HT-29 (cell line): ENCODE data around the gene SECISBP2. TPM values are rescaled to one million over a fixed set of nuclear protein-coding genes. Genes with fewer than 3 reads are reported as not detected.
"Not testable (repeated sequence)": the region's sequence is repeated elsewhere in the genome, so short reads cannot be mapped to it uniquely, and the experiment has no call there.

Experiments used
- DNase-seq: peaks from one replicate; pipeline ENCODE4 v3.0.0-alpha.2; 2015; ENCODE audit warnings: low spot score
- total RNA-seq: library from RNA; depleted of rRNA; stranded (reverse); fragments of >200 nt; shearing (Covaris generic); gene quantifications from 2 replicates; pipeline ENCODE4 v1.2.3, GENCODE V29; 2014

SECISBP2 gene
- total RNA-seq, 1 experiment from 2014 or later = 29.2 TPM

- peak; percentile 55 for DNase-seq
These were observed 8.5 kb upstream of the SECISBP2 start for GRCh38 chr9:89309608-89310474.

GRCh38 chr9:89310475-89311345 is 7.6 kb upstream of the SECISBP2 start, which contains the start of gene CKS2:
Gene CKS2, plus strand, starts transcription at chr9:89311195. Its CDS starts 98 bp downstream, at chr9:89311293.
- DNase-seq = peak; percentile 100

- DNase-seq = peak; percentile 43
These were observed 6.7 kb upstream of the SECISBP2 start for GRCh38 chr9:89311346-89312221.

- peak; percentile 39 for DNase-seq
These were observed 6.1 kb upstream of the SECISBP2 start for GRCh38 chr9:89312222-89312571.

GRCh38 chr9:89313842-89314241 is 4.5 kb upstream of the SECISBP2 start:
- peak; percentile 22 for DNase-seq

GRCh38 chr9:89314955-89315354 is 3.3 kb upstream of the SECISBP2 start:
- DNase-seq = no peak

GRCh38 chr9:89315482-89315881 is 2.8 kb upstream of the SECISBP2 start:
- DNase-seq = no peak

GRCh38 chr9:89317282-89317681 is 1.0 kb upstream of the SECISBP2 start:
- DNase-seq = peak; percentile 38

GRCh38 chr9:89319015-89319905 is 960 bp downstream of the SECISBP2 start:
- no peak for DNase-seq

- no peak for DNase-seq
These were observed 5.1 kb downstream of the SECISBP2 start for GRCh38 chr9:89323390-89323789.

- DNase-seq = no peak
These were observed 7.4 kb downstream of the SECISBP2 start for GRCh38 chr9:89325733-89326132.

- no peak for DNase-seq
These were observed 9.8 kb downstream of the SECISBP2 start for GRCh38 chr9:89328064-89328463.

GRCh38 chr9:89329917-89330316 is 11.6 kb downstream of the SECISBP2 start:
- no peak for DNase-seq

- DNase-seq = no peak
These were observed 12.2 kb downstream of the SECISBP2 start for GRCh38 chr9:89330513-89330912.

- DNase-seq = no peak
These were observed 21.5 kb downstream of the SECISBP2 start for GRCh38 chr9:89339807-89340206.

GRCh38 chr9:89340332-89340731 is 22.0 kb downstream of the SECISBP2 start:
- DNase-seq = no peak

- no peak for DNase-seq
These were observed 23.9 kb downstream of the SECISBP2 start for GRCh38 chr9:89342213-89342612.

GRCh38 chr9:89342948-89343347 is 24.6 kb downstream of the SECISBP2 start:
- no peak for DNase-seq

- not testable (repeated sequence) for DNase-seq
These were observed 25.5 kb downstream of the SECISBP2 start for GRCh38 chr9:89343812-89344211.

- no peak for DNase-seq
These were observed 27.2 kb downstream of the SECISBP2 start for GRCh38 chr9:89345476-89345875.
